Activated CD8-positive, alpha-beta memory T cell treated with anti-CD3 and anti-CD28 coated beads, Interleukin-2, amount 50 U/mL, for 24 hours (primary cell): ENCODE data around the gene TANGO2.

ENCODE experiments used
- DNase-seq: peaks from one replicate; pipeline ENCODE4 v3.0.0-alpha.2; 2020; ENCODE audit errors: extremely low read depth

Gene TANGO2

DNA sequence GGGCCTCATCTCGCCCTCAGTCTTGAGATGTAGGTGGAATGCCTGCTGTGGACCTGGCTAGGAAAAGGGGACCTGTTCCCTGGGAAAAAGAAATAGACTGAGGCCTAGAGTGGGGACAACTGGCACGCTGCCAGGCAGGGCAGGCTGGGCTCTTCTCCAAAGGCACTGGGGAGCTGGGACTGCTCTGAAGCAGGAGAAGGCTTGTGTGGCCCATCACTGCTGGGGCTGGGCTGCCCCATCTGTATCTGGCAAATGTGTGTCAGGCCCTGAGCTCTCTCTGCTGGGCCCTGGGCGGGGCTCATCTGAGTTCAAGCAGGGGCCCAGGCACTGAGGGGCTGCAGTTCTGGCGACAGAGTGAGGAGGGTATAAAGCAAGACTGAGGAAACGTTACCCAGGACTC, 37.2 kb upstream of the TANGO2 start:
- no peak for DNase-seq

DNA sequence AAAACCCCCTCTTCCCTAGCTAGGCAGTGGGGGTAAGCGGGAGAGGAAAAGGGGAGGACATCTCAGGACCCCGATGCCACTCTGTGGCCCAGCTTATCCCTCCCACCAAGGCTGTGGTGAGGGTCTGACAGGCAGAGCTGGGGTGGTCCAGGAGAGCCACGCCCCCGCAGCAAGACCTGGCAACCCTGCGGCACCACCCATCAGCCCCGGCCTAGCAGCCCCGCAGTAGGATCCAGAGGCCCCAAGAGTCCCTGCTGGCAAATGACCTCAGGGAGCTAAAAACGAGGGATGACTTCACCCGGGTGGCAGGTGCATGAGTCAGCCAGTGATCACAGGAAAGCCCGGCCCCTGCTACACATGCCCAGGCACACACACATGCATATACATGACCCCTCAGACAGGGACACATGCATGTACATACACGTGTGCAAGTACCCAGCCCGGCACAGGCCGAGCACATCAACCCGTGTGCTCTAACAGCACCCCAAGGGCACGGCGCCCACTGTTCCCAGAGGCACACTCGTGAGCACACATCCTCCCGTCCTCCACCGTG, 36.6 kb upstream of the TANGO2 start:
- no peak for DNase-seq

DNA sequence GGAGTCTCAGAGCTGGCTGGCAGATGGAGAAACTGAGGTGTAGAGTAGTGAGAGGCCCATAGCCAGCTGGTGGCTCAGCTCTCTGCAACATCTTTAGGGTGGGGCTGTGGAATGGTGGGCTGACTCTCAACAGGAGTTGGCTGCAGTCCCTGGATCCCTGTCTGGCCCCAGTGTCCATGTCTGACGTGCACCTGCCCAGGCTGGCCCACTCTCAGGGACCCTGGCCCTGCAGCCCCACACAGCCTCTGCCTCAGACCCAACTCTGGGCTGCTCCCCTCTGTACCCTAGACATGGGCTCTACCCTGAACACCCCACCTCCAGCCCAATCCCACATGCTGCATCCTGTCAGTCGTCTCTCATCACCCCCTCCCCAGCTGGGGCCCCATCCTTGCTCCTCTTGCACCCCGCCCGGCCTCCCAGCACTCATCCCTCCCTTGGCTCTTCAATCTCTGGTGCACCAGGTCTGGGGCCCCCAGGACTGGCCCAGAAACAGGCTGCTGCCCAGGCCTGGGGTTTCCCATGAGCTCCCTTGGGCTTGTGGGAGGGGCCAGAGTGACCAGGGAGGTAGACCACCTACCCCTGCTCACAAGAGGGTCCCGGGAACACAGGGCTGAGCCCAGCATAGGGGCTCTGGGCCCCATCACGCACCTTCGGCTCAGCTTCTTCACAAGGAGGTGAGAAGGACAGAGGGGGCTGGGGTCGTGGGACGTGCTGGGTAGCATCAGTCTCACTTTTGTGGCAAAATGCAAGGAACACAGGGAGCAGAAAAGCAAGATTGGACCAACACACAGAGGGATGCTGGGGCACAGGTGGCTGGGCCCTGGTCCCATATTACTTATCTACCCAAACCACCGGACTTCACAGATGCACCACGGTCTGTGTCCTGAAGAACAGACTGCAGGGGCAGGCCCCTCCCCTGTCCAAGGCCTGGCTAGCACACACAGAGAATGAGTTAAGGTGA, 35.8 kb upstream of the TANGO2 start:
- no peak for DNase-seq

DNA sequence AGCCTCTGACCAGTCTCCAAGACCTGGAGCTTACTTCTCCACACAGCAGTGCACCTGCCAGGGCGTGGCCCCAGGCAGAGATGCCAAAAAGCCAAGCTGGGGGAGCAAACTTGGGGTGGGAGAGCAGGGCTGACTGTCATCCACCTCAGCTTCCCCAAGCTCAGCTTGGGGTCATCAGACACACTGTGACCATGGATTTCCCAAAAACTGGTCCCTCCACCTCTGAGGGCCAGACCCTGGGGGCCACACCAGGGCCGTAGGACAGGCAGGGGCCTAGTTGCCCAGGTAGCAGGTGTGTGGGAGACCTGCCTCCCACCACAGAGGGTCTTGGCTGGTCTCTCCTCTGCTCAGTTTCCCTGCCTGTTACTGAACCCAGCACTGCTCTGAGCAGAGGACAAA, 34.9 kb upstream of the TANGO2 start:
- DNase-seq: no peak

DNA sequence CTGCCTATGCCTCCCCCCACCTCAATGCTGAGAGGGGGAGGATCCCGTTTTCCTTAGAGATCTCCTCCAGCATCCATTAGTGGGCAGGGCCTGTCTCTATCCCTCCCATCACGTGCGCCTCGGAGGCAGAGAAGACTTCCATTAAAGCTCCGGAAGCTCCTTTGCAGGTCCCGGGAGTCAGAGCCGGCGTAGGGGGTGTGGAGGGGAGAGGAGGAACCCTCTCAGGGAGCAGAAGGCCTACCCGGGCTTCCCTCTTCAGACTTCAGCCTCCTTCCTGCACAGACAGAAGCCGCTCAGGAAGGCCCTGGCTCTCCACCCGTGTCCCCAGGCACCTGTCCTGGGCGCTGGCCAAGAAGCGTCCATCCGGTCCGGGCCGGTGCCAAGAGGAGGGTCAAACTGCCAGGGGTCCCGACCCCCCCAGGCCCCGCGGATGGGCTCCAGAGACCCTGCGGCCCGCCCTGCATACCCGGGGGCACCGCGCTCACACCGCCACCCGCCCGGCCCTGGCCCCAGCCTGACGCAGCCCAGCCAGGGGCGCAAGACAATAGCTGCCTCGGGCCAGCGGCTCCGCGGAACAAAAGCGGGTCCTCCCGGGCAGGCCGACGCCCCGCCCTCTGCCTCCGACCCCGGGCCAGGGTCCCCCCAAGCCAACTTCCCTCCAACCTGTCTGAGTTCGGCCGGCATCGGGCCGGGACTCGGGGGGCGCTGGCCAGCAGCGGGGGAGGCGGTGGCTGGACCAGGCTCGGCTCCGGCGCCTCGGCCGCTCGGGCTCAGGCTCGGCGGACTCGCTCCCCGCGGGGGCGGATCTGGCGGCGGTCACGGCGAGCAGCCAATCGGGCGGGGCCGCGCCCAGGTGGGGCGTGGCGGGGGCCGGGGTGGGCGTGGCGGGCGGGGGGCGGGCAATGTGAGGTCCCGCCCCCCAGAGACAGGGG, 34.2 kb upstream of the TANGO2 start:
- DNase-seq: no peak

DNA sequence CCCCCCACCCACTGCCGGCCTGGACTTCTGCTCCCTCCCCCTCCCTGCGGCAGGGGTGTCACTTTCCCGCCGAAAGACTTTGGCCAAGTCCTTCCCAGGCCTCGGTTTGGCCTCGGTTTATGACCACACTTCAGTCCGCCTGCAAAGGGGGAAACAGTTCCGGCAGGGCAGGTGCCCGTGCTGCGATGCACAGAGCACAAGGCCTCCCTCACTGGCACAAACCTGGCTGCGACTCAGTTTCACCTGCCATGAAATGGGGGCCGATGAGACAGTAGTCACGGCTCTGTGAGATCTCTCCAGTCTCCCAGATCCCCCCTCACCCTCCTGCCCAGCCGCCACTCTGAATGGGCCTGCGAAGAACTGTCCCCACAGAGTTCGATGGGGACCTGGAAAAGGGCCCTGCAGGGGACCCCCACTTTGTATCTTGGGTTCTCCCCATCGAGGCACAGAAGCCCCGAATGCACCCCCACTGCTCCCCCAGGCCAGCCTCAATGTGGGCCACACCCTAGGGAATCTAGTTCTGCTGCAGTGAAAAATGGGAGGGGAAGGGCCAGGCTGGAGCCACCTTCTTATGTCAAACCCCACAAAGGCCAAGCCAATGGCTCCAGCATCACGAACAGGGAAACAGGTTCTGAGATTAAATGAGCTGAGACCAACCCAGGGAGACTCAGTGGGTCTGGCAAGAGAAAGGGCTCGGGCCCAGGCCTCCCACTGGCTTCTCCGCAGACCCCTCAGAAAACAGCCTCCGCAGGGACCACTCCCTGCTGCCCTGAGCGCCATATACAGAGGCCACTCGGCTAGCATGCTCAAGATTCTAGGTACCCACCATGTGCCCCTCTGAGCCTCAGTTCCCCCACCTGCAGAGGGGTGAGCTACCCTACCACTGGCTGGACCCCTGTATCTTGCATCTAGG, 33.3 kb upstream of the TANGO2 start:
- no peak for DNase-seq

DNA sequence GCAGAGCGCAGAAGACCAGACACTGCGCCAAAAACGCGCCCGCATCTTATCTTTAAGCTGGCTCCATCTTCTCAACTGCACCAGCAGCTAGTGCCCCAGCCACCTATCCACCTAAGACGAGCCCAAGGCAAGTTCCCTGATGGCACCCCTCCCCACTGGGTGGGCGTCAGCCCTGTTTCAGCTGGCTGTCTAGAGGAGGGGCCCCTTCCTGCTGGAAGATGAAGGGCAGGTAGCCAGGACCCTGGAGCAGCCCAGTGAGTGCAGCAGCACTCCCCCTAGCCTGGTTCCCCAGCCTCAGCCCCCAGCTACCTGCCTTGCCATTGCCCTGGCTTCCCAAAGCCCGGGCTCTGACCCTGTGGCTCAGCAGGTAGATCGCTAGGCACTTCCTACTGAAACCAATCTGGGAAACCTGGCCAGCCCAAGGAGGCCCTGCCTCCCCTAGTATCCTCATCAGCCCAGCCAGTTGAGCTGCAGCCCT, 32.5 kb upstream of the TANGO2 start:
- DNase-seq: no peak

DNA sequence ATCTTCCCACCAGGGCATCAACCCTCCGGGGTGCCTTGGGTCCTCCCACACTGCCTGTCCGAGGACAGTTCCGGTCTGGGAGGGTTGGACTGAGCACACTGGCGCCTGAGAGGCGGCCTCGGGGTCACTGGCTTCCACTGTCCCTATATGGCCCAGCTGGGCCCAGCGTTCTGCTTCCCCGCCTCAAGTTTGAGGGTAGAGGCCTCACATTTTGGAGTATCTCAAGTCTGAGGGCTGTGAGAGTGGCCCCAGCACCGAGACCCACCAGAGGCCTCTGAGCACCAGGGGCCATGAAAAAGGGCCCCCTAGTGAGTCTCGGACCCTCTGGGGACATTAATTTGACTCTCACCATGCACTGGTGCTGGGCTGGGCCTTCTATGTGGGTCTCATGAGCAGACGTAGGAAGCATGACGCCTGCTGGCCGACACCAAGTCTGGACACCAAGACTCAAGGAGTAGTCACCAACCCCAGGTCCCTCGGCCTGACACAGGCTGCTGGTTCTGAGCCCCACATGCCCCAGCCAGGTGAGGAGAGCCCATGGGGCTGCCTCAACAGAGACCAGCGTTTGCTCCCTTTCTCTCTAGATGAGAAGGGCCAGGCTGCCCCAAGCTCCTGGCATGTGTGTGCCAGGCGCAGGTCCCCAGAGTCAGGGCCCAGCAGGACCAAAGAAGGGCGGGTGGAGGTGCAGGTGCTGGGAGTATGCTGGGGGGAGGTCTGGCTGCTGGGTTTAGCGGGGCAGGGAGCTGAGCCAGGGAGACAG, 31.8 kb upstream of the TANGO2 start:
- DNase-seq: no peak

DNA sequence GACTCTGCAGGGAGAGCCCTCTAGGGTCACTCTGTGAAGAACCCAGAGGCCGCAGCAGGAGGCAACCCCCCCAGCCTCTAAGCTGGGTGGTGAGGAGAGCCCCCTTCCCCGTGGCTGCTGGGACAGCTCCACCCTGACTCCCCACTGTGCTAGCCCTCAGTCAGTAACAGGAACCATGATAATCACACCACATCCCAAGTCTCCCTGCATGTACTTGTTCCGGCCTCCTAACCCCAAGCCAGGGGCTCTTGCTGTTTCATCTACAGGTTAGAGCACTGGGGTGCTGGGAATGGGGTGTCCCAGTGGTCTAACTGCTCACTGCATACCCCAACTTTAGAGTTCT, 31.2 kb upstream of the TANGO2 start:
- no peak for DNase-seq

DNA sequence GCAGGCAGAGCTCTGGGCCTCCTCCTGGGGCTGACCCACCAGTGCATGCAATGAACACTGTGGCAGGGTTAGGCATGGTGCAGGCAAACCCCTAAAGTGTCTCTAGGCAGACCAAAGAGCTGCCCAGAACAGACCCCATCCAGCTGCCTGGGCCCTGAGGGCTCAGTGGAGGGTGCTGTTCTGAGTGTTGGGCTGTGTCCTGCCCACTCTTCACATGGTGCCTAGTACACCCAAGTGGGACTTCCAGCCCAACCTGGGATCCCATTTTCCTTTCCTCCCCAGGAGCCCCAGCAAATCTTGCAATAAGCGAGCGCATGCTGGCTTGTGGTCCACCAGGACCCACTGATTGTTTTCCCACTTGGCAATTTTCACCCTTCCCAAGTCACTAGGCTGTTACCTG, 30.7 kb upstream of the TANGO2 start:
- DNase-seq: no peak

DNA sequence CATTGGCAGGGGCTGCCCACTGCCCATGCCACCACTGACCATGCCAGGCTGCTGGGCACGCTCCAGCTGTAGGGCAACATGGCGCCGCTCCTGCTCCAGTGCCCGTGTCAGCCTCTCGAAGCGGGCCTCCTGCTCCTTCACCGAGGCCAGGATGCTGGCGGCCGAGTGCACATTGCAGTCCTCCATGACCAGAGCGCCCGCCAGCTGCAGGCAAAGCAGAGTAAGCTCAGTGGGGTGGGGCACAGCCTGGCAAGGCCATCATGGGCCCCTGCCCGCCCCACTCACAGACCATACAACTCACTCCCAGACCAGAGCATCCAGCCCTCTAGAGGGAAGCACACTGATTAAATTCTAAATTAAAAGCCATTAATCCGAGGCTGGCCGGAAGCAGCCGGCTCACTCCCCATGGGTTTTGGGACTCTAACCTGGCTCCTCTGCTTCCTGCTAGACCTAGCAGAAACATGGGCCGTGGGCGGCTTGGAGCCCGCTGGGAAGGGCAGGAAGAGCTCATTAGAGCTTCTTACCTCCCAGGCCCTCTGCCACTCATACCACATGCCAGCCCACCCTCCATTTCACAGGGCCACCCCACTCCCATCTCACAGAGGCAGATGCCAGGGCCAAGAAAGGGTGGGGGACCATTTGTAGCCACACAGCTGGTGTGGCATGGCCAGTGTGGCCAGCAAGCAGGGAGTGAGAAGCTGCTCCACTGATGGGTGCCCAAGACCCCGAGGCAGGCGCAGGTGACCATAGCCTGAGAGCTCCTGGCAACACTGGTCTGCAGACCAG, 30.1 kb upstream of the TANGO2 start:
- DNase-seq: no peak

DNA sequence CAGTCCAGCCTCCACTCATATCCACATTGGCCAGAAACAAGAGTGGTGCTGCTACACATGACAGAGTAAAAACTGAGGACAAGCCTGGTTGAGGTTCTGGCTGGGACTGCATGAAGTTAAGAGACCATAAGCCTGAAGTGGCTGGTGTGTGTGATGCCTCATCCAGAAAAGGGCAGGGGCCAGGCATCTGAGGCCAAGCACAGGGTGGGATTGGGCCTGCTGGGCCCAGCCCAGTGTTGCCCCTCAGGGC, 29.6 kb upstream of the TANGO2 start:
- DNase-seq: no peak

DNA sequence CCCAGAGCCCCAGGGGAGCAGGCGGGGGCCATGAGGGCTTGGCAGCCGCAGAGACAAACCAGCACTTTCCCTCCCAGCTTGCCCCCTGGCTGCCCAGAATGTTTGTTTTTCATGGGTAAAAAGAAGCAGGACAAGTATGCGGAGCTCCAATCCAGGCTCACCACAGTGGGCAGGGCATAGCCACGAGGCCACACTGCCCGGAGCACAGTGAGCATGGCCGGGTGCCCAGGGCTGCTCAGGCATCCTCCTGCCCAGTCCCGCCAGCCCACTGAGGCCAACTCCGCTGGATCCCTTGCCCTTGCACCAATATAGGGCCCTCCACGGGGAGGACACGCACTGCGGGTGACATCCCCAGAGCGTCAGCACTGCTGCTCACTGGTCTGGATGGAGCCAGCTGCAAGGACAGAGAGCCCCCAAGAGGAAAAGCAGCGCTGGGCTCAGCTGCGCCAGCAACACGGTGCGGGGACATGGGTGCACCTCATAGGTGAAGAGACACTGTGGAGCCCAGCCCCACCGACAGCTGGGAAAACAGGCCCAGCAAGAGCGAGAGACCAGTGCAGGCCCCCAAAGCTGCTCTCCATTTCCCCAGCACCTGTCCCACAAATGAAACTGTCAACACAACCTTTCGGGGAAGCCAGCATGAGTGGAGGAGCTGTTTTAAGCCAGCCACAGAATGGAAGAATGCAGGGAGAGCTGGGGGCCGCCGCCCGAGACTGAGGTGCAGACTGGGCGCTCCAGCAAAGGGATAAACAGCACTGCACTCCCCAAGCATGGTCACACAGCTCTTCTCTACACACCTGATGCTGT, 29.1 kb upstream of the TANGO2 start:
- no peak for DNase-seq

DNA sequence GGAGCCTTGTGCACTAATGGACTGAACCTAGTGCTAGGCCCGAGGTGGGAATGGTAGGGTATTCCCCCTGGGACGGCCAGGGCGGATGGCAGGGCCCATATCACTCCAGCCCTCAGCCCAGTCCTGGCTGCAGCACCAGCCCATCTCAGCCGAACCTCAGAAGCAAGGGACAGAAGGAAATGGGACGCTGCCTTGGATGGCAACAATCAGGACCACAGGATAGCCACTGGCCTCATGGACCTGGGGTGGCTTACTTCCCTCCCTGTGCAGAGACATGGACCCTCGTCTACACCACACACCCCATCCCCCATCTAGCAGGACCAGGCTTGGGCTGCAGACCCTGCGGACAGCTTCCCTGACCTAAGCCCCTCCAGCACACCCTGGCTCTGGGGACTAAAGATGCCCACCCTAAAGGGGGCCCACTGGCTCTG, 28.4 kb upstream of the TANGO2 start:
- no peak for DNase-seq

DNA sequence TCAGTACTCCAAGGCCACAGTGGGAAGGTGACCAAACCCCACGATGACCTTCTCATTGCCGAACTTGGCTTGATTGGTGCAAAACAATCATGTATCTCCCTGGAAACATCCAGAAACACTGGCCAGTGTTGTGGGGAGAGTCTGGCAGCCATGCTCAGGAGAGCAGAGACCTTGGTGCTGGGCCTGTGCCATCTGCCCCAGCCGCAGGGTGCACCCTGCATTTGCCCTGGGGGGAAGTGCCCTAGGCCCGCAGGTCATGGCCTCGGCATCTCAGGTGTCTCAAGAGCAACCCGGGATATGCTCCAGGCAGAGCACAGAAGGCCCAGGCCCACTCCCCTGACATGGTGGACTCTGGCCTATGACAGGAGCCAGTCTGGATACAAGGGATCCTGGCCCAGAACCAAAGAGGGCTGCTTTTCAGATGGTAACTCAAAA, 28.0 kb upstream of the TANGO2 start:
- no peak for DNase-seq

DNA sequence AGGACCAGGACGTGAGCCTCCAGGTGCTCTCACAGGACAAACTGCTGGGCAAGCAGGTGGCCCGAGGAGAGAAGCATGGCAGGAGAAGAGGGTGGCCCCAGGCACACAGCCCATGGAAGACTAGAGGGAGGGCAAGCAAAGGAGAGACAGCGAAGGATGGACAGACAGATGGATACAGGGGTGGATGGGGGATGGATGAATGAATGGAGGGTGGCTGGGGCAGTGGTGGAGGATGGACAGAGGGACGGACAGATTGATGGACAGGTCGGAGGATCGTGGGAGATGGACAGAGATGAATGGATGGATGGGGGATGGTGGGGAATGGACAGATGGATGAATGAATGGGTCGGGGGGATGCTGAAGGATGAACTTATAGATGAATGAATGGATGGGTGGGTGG, 27.0 kb upstream of the TANGO2 start:
- DNase-seq: no peak

DNA sequence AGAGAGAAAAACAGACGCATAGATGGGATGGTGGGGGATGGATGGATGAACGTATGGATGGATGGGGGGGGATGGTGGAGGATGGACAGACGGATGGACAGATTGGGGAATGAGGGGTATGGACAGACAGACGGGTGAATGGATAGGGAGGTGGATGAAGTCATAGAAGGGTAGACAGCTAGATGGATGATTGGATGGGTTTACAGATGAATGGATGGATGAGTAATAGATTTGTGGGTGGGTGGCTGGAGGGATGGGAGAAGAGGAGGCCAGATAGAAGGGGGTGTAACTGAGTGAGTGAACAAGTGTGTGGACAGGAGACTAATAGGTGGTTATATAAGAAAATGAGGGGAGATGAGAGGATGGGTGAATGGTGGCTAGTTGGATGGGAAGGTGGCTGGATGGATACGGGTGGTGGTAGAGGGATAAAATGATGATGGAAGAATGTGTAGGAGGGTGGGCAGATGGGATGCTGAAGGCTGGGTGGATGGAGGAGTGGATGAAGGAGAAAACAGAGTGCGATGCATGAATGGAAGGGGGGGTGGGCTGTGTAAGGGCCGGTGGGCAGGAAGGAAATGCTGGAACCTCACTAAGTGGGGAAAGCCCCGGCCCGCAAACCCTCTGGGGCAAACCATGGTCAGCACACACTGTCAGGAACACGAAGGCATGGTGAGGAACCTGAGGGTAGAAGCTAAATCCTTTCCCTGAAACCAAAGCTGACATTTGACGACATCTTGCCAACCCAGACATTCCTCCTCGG, 25.9 kb upstream of the TANGO2 start:
- no peak for DNase-seq

DNA sequence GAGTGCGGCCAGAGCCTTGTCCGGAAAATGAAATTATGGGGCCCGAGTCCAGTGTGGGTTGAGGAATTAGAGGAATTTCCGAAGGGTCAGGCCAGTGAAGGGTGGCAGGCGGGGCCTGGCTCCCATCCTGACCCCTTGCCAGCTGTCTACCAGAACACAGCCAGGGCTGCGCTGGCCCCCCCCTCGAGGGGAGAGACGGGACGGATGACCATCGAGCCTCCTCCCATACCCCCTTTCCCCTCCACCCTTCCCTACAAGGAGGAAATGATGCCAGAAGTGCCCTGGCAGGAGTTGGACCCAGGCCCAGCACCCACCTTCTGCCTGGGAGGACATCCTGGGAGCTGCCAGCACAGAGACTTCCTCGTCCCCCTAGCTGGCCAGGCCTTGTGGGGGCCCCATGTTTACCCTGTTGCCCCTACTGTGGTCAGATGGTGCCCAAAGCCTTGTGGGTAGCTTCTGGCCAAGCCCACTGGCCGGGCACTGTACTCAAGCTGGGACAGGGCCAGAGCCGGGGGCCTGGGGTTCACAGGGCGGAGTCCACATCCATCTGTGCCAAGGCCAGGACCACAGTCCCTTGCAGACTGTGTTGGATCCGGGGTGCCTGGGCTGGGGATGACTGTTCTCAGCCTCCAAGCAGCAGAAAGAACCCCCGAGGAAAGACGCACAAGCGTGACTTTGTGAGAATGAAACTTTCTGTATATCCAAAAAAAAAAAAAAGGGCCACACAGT, 25.1 kb upstream of the TANGO2 start:
- DNase-seq: no peak
